CD4-positive, alpha-beta memory T cell (primary cell): ENCODE results near the gene YBX3. TPM values are rescaled to one million over a fixed set of nuclear protein-coding genes. Genes with fewer than 3 reads are reported as not detected.

Experiments used
- CTCF ChIA-PET: fragments of 350-600 bp; sonication (Branson Sonifier 250); formaldehyde crosslinking; loops from one replicate; lab custom pipeline; 2021; ENCODE audit warnings: inconsistent platforms; ENCODE audit not compliant: partially characterized antibody; lab: Charles Lee
- POLR2A ChIA-PET: fragments of 350-600 bp; sonication (Branson Sonifier 250); formaldehyde crosslinking; loops from one replicate; lab custom pipeline; 2021; ENCODE audit not compliant: partially characterized antibody; lab: Charles Lee
- DNase-seq, 5 donors: peaks; one replicate each; pipeline versions ENCODE4 v3.0.0 to v3.0.0-alpha.2; 2020 to 2022; ENCODE audit warnings: mixed read lengths in 1 of 5
- H3K27ac ChIP-seq: one replicate; pipeline ENCODE4 v1.7.0; 2013; ENCODE audit warnings: low read depth, low read length
- H3K27me3 ChIP-seq: 2 replicates; pipeline ENCODE4 v1.7.0; 2013; ENCODE audit warnings: mild to moderate bottlenecking, low read length, moderate library complexity; ENCODE audit not compliant: insufficient read depth
- H3K36me3 ChIP-seq: 2 replicates; pipeline ENCODE4 v1.7.0; 2013; ENCODE audit warnings: mild to moderate bottlenecking, low read length, moderate library complexity; ENCODE audit not compliant: insufficient read depth
- H3K4me1 ChIP-seq: 2 replicates; pipeline ENCODE4 v1.7.0; 2013; ENCODE audit warnings: mild to moderate bottlenecking, low read length, moderate library complexity; ENCODE audit not compliant: insufficient read depth
- H3K4me3 ChIP-seq, 2 donors: one replicate each; pipeline ENCODE4 v1.7.0; 2013; ENCODE audit warnings: low read length in 2 of 2, mild to moderate bottlenecking in 1 of 2
- H3K9me3 ChIP-seq, 2 donors: one replicate each; pipeline ENCODE4 v1.7.0; 2013; ENCODE audit warnings: low read length in 2 of 2, control low read depth in 1 of 2; ENCODE audit not compliant: control insufficient read depth in 1 of 2
- H3K27ac Mint-ChIP-seq, 7 donors: one replicate each; pipeline ENCODE4 v1.8.0; 2020 to 2021; ENCODE audit warnings: mixed read lengths in 7 of 7, mild to moderate bottlenecking in 6 of 7, inconsistent platforms in 3 of 7, moderate library complexity in 3 of 7
- H3K27me3 Mint-ChIP-seq, 2 donors: one replicate each; pipeline ENCODE4 v1.8.0; 2020 to 2021; ENCODE audit warnings: mixed read lengths in 2 of 2
- H3K36me3 Mint-ChIP-seq, 2 donors: one replicate each; pipeline ENCODE4 v1.8.0; 2020 to 2021; ENCODE audit warnings: mixed read lengths in 2 of 2, inconsistent platforms in 1 of 2, mild to moderate bottlenecking in 1 of 2
- H3K4me1 Mint-ChIP-seq, 4 donors: one replicate each; pipeline ENCODE4 v1.8.0; 2020 to 2021; ENCODE audit warnings: mixed read lengths in 4 of 4, mild to moderate bottlenecking in 1 of 4
- H3K4me3 Mint-ChIP-seq, 8 donors: one replicate each; pipeline ENCODE4 v1.8.0; 2020 to 2021; ENCODE audit warnings: mixed read lengths in 8 of 8, mild to moderate bottlenecking in 7 of 8, moderate library complexity in 6 of 8, inconsistent platforms in 3 of 8
- H3K9me3 Mint-ChIP-seq, 8 donors: one replicate each; pipeline ENCODE4 v1.8.0; 2020 to 2021; ENCODE audit warnings: mixed read lengths in 8 of 8, mild to moderate bottlenecking in 5 of 8, inconsistent platforms in 3 of 8, moderate library complexity in 1 of 8
- intact Hi-C: fragments of 100-400 bp; cut with micrococcal nuclease; formaldehyde crosslinking; loops from one replicate; pipeline ENCODE4 v1.15.1; 2023
- polyA plus RNA-seq, 2 donors: library from polyadenylated mRNA; unstranded; fragments of 300-500 nt; fragmentation: Illumina TruSeq; gene quantifications; one replicate each; pipeline ENCODE4 v1.2.3, GENCODE V29; 2021
- total RNA-seq, 2 experiments: library from RNA; stranded (reverse); gene quantifications; one replicate each; pipeline ENCODE4 v1.2.3, GENCODE V29; 2021

YBX3 gene
- total and polyA plus RNA-seq, 4 experiments from 2014 or later, result 1.7 to 5.1 (median 2.6) TPM

DNA sequence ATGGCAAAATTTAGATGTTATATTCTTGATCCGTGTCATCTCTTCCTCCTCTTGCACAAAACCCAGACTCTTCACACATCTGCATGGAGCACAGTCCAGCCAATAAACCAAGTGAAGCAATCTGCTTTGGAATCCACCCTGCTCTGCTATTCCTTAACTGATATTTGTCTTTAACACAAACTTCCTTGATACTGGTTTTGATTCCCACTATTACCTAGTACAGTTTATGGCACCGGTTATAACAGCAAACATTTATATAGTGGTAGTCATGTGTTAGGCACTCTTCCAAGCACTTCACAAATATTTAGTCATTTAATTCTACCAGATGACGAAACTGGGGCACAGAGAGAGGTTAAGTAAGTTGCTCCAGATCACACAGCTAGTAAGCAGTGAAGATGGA lies 61.8 kb downstream of the YBX3 start:
- CTCF ChIA-PET, result no interaction called here
- H3K27ac ChIP-seq, result no peak overlapping the region
- H3K9me3 ChIP-seq, result no peaks in the 10 kb centered on the region
- H3K27ac Mint-ChIP-seq, result no peak overlapping the region
- intact Hi-C loops, result no loop called here
- no peak overlapping the region for H3K4me3 ChIP-seq
- H3K27me3 Mint-ChIP-seq, result peaks cover 8 to 24% of the 10 kb centered on the region in 2 donors
- H3K36me3 Mint-ChIP-seq, result no peaks in the 10 kb centered on the region
- no peaks in the 10 kb centered on the region for H3K36me3 ChIP-seq
- H3K4me3 Mint-ChIP-seq, result no peak overlapping the region
- H3K9me3 Mint-ChIP-seq, result peaks cover 0 to 8% (median 6%) of the 10 kb centered on the region in 8 donors
- H3K27me3 ChIP-seq, result no peaks in the 10 kb centered on the region
- POLR2A ChIA-PET, result no interaction called here
- no peaks in the 10 kb centered on the region for H3K4me1 ChIP-seq
- no peaks in the 10 kb centered on the region for H3K4me1 Mint-ChIP-seq
- DNase-seq, result no peak

DNA sequence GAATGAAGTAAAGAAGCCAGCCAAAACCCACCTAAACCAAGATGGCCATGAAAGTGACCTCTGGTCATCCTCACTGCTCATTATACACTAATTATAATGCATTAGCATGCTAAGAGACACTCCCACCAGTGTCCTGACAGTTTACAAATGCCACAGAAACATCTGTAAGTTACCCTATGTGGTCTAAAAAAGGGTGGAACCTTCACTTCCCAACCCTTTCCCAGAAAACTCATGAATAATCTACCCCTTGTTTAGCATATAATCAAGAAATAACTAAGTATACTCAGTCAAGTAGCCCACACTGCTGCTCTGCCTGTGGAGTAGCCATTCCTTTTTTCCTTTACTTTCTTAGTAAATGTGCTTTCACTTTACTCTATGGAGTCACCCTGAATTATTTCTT lies 69.1 kb downstream of the YBX3 start:
- Mint-ChIP-seq H3K4me3 (no peak overlapping the region), H3K9me3 (peaks cover 3 to 16% (median 7%) of the 10 kb centered on the region in 8 donors), H3K36me3 (no peaks in the 10 kb centered on the region), H3K27ac (no peak overlapping the region), H3K27me3 (peaks cover 6 to 17% of the 10 kb centered on the region in 2 donors), H3K4me1 (no peaks in the 10 kb centered on the region)
- intact Hi-C loops, result no loop called here
- no peaks in the 10 kb centered on the region for H3K9me3 ChIP-seq
- DNase-seq, result no peak
- no peak overlapping the region for H3K27ac ChIP-seq
- ChIA-PET CTCF (no interaction called here), POLR2A (no interaction called here)
- H3K36me3 ChIP-seq, result no peaks in the 10 kb centered on the region
- no peak overlapping the region for H3K4me3 ChIP-seq
- H3K27me3 ChIP-seq, result no peaks in the 10 kb centered on the region
- H3K4me1 ChIP-seq, result no peaks in the 10 kb centered on the region

DNA sequence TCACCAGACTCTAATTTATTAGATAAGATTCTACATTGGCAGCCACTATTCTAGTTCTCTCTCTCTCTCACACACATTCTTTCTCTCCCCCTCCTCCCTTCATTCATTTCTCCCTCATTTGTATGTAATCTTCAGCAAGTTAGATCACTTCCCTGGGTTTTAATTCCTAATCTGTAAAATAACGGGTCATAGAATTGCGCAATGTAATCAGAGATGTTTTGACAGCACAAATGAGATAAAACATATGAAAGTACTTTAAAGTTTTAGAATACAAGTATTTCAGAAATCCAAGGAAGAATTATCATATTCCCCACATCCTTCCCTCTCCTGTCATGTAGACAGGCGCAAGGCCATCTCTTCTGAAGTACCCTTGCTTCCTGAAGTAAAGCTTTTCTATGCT lies 70.9 kb downstream of the YBX3 start:
- Mint-ChIP-seq H3K27ac (no peak overlapping the region), H3K36me3 (peaks cover 2 to 8% of the 10 kb centered on the region in 2 donors), H3K9me3 (peaks cover 5 to 25% (median 14%) of the 10 kb centered on the region in 8 donors), H3K4me1 (no peaks in the 10 kb centered on the region), H3K4me3 (no peak overlapping the region), H3K27me3 (peaks cover 10 to 18% of the 10 kb centered on the region in 2 donors)
- Histone ChIP-seq H3K9me3 (no peaks in the 10 kb centered on the region), H3K4me3 (no peak overlapping the region), H3K27me3 (no peaks in the 10 kb centered on the region), H3K4me1 (no peaks in the 10 kb centered on the region), H3K36me3 (no peaks in the 10 kb centered on the region), H3K27ac (no peak overlapping the region)
- CTCF ChIA-PET, result no interaction called here
- no peak for DNase-seq
- POLR2A ChIA-PET, result no interaction called here
- intact Hi-C loops, result no loop called here

Other genes starting within 250 kb of the YBX3 start
- 1 to 10 TPM; 1.3 to 1.4 TPM for gene EIF2S3B, start 217.4 kb downstream of the YBX3 start, total RNA-seq
- under 1 TPM; 0.36 to 0.46 TPM for gene EIF2S3B, start 217.4 kb downstream of the YBX3 start, polyA plus RNA-seq
- gene MAGOHB, start 109.7 kb downstream of the YBX3 start, total RNA-seq, result 10 to 100 TPM; 19.3 to 22.0 TPM
- gene MAGOHB, start 109.7 kb downstream of the YBX3 start, polyA plus RNA-seq, result 10 to 100 TPM; 50.0 to 58.2 TPM
- gene STYK1, start 49.3 kb downstream of the YBX3 start, total RNA-seq, result not detected
- gene STYK1, start 49.3 kb downstream of the YBX3 start, polyA plus RNA-seq, result not detected
- not detected for gene TAS2R7, start 79.3 kb upstream of the YBX3 start, total RNA-seq
- not detected for gene TAS2R7, start 79.3 kb upstream of the YBX3 start, polyA plus RNA-seq
- not detected for gene TAS2R8, start 84.0 kb upstream of the YBX3 start, total RNA-seq
- gene TAS2R8, start 84.0 kb upstream of the YBX3 start, polyA plus RNA-seq, result not detected
- not detected for gene TAS2R9, start 86.8 kb upstream of the YBX3 start, total RNA-seq
- gene TAS2R9, start 86.8 kb upstream of the YBX3 start, polyA plus RNA-seq, result not detected
- under 1 TPM; 0.44 to 0.76 TPM for gene TAS2R10, start 103.0 kb upstream of the YBX3 start, total RNA-seq
- gene TAS2R10, start 103.0 kb upstream of the YBX3 start, polyA plus RNA-seq, result not detected
- gene PRR4, start 126.2 kb upstream of the YBX3 start, total RNA-seq, result 1 to 10 TPM in 1 of 2 experiments, under 1 TPM in 1; 0.87 to 1.5 TPM
- 1 to 10 TPM in 1 of 2 donors, under 1 TPM in 1; 0.83 to 1.2 TPM for gene PRR4, start 126.2 kb upstream of the YBX3 start, polyA plus RNA-seq
- 10 to 100 TPM; 15.3 to 18.0 TPM for gene PRH1, start 160.9 kb upstream of the YBX3 start, total RNA-seq
- 10 to 100 TPM in 1 of 2 donors, 1 to 10 TPM in 1; 1.2 to 13.3 TPM for gene PRH1, start 160.9 kb upstream of the YBX3 start, polyA plus RNA-seq
- gene TAS2R13, start 186.2 kb upstream of the YBX3 start, total RNA-seq, result under 1 TPM; 0.79 to 0.86 TPM
- not detected for gene TAS2R13, start 186.2 kb upstream of the YBX3 start, polyA plus RNA-seq
- not detected for gene PRH2, start 205.9 kb upstream of the YBX3 start, total RNA-seq
- gene PRH2, start 205.9 kb upstream of the YBX3 start, polyA plus RNA-seq, result not detected
- gene TAS2R14, start 215.9 kb upstream of the YBX3 start, total RNA-seq, result 1 to 10 TPM; 1.9 to 2.2 TPM
- gene TAS2R14, start 215.9 kb upstream of the YBX3 start, polyA plus RNA-seq, result under 1 TPM; 0.36 to 0.99 TPM